HG02870 (cell line): ENCODE results near the gene ENOX1.

ENCODE experiments used
- ATAC-seq: cut with Tn5 transposase; IDR thresholded peaks from one replicate; pipeline ENCODE4 v1.9.1; 2021; ENCODE audit warnings: mild to moderate bottlenecking, moderate library complexity; ENCODE audit not compliant: unreplicated experiment

The ENOX1 gene

GRCh38 chr13:43329702-43330101 lies 457.1 kb downstream of the ENOX1 start:
- ATAC-seq: no peak

- ATAC-seq: no peak
Observed at GRCh38 chr13:43328907-43329306, 457.9 kb downstream of the ENOX1 start.

- no peak for ATAC-seq
Observed at GRCh38 chr13:43326100-43326499, 460.7 kb downstream of the ENOX1 start.

- no peak for ATAC-seq
Observed at GRCh38 chr13:43325636-43326035, 461.1 kb downstream of the ENOX1 start.

GRCh38 chr13:43324129-43324528 lies 462.6 kb downstream of the ENOX1 start:
- ATAC-seq: no peak

- no peak for ATAC-seq
Observed at GRCh38 chr13:43319617-43320444, 466.9 kb downstream of the ENOX1 start.

- ATAC-seq: no peak
Observed at GRCh38 chr13:43316946-43317353, 469.8 kb downstream of the ENOX1 start.

- ATAC-seq: no peak
Observed at GRCh38 chr13:43316281-43316680, 470.5 kb downstream of the ENOX1 start.

GRCh38 chr13:43315522-43315921 lies 471.2 kb downstream of the ENOX1 start:
- no peak for ATAC-seq

GRCh38 chr13:43309311-43309710 lies 477.5 kb downstream of the ENOX1 start:
- ATAC-seq: no peak

GRCh38 chr13:43307921-43308433 lies 478.8 kb downstream of the ENOX1 start:
- ATAC-seq: peak; percentile 89

- no peak for ATAC-seq
Observed at GRCh38 chr13:43307221-43307920, 479.4 kb downstream of the ENOX1 start.

GRCh38 chr13:43306372-43306771 lies 480.4 kb downstream of the ENOX1 start:
- no peak for ATAC-seq

GRCh38 chr13:43305416-43305815 lies 481.4 kb downstream of the ENOX1 start:
- no peak for ATAC-seq

GRCh38 chr13:43304945-43305344 lies 481.8 kb downstream of the ENOX1 start:
- no peak for ATAC-seq

- ATAC-seq: no peak
Observed at GRCh38 chr13:43304449-43304848, 482.3 kb downstream of the ENOX1 start.

- ATAC-seq: peak; percentile 48
Observed at GRCh38 chr13:43303033-43303729, 483.6 kb downstream of the ENOX1 start.

GRCh38 chr13:43301346-43301969 lies 485.3 kb downstream of the ENOX1 start:
- ATAC-seq: no peak

GRCh38 chr13:43300865-43301264 lies 485.9 kb downstream of the ENOX1 start:
- ATAC-seq: no peak

GRCh38 chr13:43299374-43299773 lies 487.4 kb downstream of the ENOX1 start:
- ATAC-seq: no peak

- no peak for ATAC-seq
Observed at GRCh38 chr13:43298816-43299215, 488.0 kb downstream of the ENOX1 start.
